ENCODE data around the gene PANK3.
"Not testable (repeated sequence)": the region's sequence is repeated elsewhere in the genome, so short reads cannot be mapped to it uniquely, and the experiment has no call there.

PANK3 gene

GRCh38 chr5:168587987-168588386 is 8.8 kb upstream of the PANK3 start:
- in situ Hi-C loops (cut with MboI; ENCODE audit: low sequenced_read_pairs, unreplicated experiment) = no loop called here
- TF ChIP-seq, protein P1, sequence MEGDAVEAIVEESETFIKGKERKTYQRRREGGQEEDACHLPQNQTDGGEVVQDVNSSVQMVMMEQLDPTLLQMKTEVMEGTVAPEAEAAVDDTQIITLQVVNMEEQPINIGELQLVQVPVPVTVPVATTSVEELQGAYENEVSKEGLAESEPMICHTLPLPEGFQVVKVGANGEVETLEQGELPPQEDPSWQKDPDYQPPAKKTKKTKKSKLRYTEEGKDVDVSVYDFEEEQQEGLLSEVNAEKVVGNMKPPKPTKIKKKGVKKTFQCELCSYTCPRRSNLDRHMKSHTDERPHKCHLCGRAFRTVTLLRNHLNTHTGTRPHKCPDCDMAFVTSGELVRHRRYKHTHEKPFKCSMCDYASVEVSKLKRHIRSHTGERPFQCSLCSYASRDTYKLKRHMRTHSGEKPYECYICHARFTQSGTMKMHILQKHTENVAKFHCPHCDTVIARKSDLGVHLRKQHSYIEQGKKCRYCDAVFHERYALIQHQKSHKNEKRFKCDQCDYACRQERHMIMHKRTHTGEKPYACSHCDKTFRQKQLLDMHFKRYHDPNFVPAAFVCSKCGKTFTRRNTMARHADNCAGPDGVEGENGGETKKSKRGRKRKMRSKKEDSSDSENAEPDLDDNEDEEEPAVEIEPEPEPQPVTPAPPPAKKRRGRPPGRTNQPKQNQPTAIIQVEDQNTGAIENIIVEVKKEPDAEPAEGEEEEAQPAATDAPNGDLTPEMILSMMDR (IDR thresholded peaks at IDR 0.05; ENCODE audit: borderline replicate concordance, control extremely low read depth, extremely low read depth, insufficient read depth, missing control alignments) = no peak
- no peak for DNase-seq (ENCODE audit: low spot score)

GRCh38 chr5:168585119-168585856 is 6.1 kb upstream of the PANK3 start:
- no peak for DNase-seq (ENCODE audit: low spot score)
- in situ Hi-C loops (cut with MboI; ENCODE audit: low sequenced_read_pairs, unreplicated experiment) = no loop called here
- TF ChIP-seq, protein P1 (IDR thresholded peaks at IDR 0.05; ENCODE audit: borderline replicate concordance, control extremely low read depth, extremely low read depth, insufficient read depth, missing control alignments) = no peak

- TF ChIP-seq, protein P1 (IDR thresholded peaks at IDR 0.05; ENCODE audit: borderline replicate concordance, control extremely low read depth, extremely low read depth, insufficient read depth, missing control alignments) = no peak
- in situ Hi-C loops (cut with MboI; ENCODE audit: low sequenced_read_pairs, unreplicated experiment) = no loop called here
- DNase-seq (ENCODE audit: low spot score) = no peak
Measured at GRCh38 chr5:168583742-168584482, 4.7 kb upstream of the PANK3 start.

- in situ Hi-C loops (cut with MboI; ENCODE audit: low sequenced_read_pairs, unreplicated experiment); DNase-seq (ENCODE audit: low spot score): not testable (repeated sequence)
Measured at GRCh38 chr5:168580814-168581469, 1.8 kb upstream of the PANK3 start.

DNA sequence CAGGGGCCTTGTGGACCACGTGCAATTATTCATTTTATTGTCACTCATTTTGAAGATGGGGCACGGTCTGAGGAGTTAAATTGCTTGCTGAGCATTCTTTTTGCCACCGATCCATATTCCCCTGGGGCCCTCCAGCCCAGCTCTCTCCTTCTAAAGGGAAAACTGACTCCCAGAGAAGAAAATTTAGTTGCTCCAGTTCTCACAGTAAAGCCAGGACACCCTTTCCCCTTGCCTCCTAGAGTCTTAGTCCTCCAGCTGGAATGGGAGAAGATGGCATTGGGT is 1.0 kb upstream of the PANK3 start:
- TF ChIP-seq, protein P1 (IDR thresholded peaks at IDR 0.05; ENCODE audit: borderline replicate concordance, control extremely low read depth, extremely low read depth, insufficient read depth, missing control alignments) = no peak
- in situ Hi-C loops (cut with MboI; ENCODE audit: low sequenced_read_pairs, unreplicated experiment) = no loop called here

DNA sequence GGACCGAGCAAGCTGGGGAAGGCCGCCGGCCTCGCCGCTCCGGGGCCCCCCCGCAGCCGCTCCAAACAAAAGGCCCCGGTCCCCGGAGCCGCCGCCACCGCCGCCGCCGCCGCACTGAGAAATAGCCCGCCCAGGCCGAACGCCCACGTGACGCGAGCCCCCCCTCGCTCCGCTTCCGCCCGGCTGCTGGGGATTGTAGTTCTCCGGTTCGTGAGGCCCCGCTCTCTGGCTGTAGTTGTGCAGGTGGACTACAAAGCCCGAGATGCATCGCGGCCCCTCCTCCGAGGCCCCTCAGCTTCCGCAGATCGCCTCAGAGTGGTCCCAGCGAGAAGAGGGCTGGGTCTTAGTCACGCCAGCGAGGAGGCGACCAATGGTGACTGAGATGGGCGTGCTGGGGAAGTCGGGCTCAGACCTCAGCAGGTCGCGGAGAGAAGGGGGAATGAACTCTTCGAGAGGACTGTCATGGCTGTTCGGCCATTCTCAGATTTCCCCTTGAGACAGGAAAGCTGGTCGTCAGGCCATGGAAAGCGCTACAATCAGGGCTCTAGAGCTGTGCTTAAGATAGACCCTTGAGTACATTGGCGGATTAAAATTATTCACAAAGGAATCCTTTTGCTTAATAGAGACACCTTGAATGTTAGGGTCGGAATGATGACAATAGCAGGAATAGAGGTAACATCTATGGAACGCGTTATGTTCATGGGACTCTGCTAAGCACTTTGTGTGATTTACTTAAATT is 489 bp upstream of the PANK3 start:
- in situ Hi-C loops (cut with MboI; ENCODE audit: low sequenced_read_pairs, unreplicated experiment) = no loop called here
- DNase-seq (ENCODE audit: low spot score) = peak; percentile 96
- TF ChIP-seq, protein P1 (IDR thresholded peaks at IDR 0.05; ENCODE audit: borderline replicate concordance, control extremely low read depth, extremely low read depth, insufficient read depth, missing control alignments) = no peak

More for the DNA sequence above, 1.0 kb upstream of the PANK3 start:
- DNase-seq (ENCODE audit: low spot score) = no peak

Measured in GM13976 (cell line).